Measurements from ENCODE around the gene AANAT.

The AANAT gene

GRCh38 chr17:76441686-76442340 lies 25.6 kb upstream of the AANAT start:
- no peak for DNase-seq (ENCODE audit: low spot score)
- Histone ChIP-seq H3K27ac (ENCODE audit: poor library complexity, severe bottlenecking) (no peak overlapping the region), H3K36me3 (ENCODE audit: low read depth) (peaks cover 4% of the 10 kb centered on the region; the same call in 1 of the 2 replicates), H3K4me3 (ENCODE audit: severe bottlenecking) (no peak overlapping the region), H3K9me3 (ENCODE audit: severe bottlenecking) (no peaks in the 10 kb centered on the region), H3K4me1 (ENCODE audit: insufficient read depth, poor library complexity, severe bottlenecking) (peaks cover 33% of the 10 kb centered on the region), H3K27me3 (ENCODE audit: insufficient read depth, poor library complexity, severe bottlenecking) (no peaks in the 10 kb centered on the region)
- TF ChIP-seq CTCF (IDR thresholded peaks at IDR 0.05; ENCODE audit: poor library complexity, severe bottlenecking) = no peak
- ATAC-seq (ENCODE audit: low read depth) = no peak

GRCh38 chr17:76442341-76443338 lies 24.8 kb upstream of the AANAT start:
- Histone ChIP-seq H3K36me3 (ENCODE audit: low read depth) (peaks cover 2% of the 10 kb centered on the region; the same call in 1 of the 2 replicates), H3K27ac (ENCODE audit: poor library complexity, severe bottlenecking) (no peak overlapping the region), H3K27me3 (ENCODE audit: insufficient read depth, poor library complexity, severe bottlenecking) (no peaks in the 10 kb centered on the region), H3K4me1 (ENCODE audit: insufficient read depth, poor library complexity, severe bottlenecking) (peaks cover 39% of the 10 kb centered on the region), H3K4me3 (ENCODE audit: severe bottlenecking) (no peak overlapping the region), H3K9me3 (ENCODE audit: severe bottlenecking) (no peaks in the 10 kb centered on the region)
- DNase-seq (ENCODE audit: low spot score) = no peak
- ATAC-seq (ENCODE audit: low read depth) = no peak
- TF ChIP-seq CTCF (IDR thresholded peaks at IDR 0.05; ENCODE audit: poor library complexity, severe bottlenecking) = no peak

GRCh38 chr17:76444518-76445311 lies 22.7 kb upstream of the AANAT start:
- H3K27me3 ChIP-seq (ENCODE audit: insufficient read depth, poor library complexity, severe bottlenecking) = no peaks in the 10 kb centered on the region
- no peak for TF ChIP-seq CTCF (IDR thresholded peaks at IDR 0.05; ENCODE audit: poor library complexity, severe bottlenecking)
- H3K36me3 ChIP-seq (ENCODE audit: low read depth) = no peaks in the 10 kb centered on the region
- no peak for DNase-seq (ENCODE audit: low spot score)
- no peak for ATAC-seq (ENCODE audit: low read depth)
- peak overlapping the region; percentile 81 for H3K27ac ChIP-seq (ENCODE audit: poor library complexity, severe bottlenecking)
- peaks cover 47% of the 10 kb centered on the region for H3K4me1 ChIP-seq (ENCODE audit: insufficient read depth, poor library complexity, severe bottlenecking)
- H3K4me3 ChIP-seq (ENCODE audit: severe bottlenecking) = no peak overlapping the region
- no peaks in the 10 kb centered on the region for H3K9me3 ChIP-seq (ENCODE audit: severe bottlenecking)

- TF ChIP-seq CTCF (IDR thresholded peaks at IDR 0.05; ENCODE audit: poor library complexity, severe bottlenecking) = no peak
- no peak for DNase-seq (ENCODE audit: low spot score)
- Histone ChIP-seq H3K9me3 (ENCODE audit: severe bottlenecking) (no peaks in the 10 kb centered on the region), H3K27me3 (ENCODE audit: insufficient read depth, poor library complexity, severe bottlenecking) (no peaks in the 10 kb centered on the region), H3K27ac (ENCODE audit: poor library complexity, severe bottlenecking) (peak overlapping the region; percentile 81), H3K4me3 (ENCODE audit: severe bottlenecking) (no peak overlapping the region), H3K4me1 (ENCODE audit: insufficient read depth, poor library complexity, severe bottlenecking) (peaks cover 47% of the 10 kb centered on the region), H3K36me3 (ENCODE audit: low read depth) (no peaks in the 10 kb centered on the region)
- no peak for ATAC-seq (ENCODE audit: low read depth)
These were observed 21.5 kb upstream of the AANAT start for GRCh38 chr17:76445697-76446448.

Measured in RWPE2 (cell line).